ENCODE data around the gene CCNQ.

CCNQ gene

GRCh38 chrX:153637121-153638040, 38.4 kb upstream of the CCNQ start:
- no peak for DNase-seq (ENCODE audit: low read depth in 1 of 2, low spot score in 1 of 2)

- no peak for DNase-seq (ENCODE audit: low read depth in 1 of 2, low spot score in 1 of 2)
Measured at GRCh38 chrX:153636716-153637115, 37.8 kb upstream of the CCNQ start.

- DNase-seq (ENCODE audit: low read depth in 1 of 2, low spot score in 1 of 2) = no peak
Measured at GRCh38 chrX:153635788-153636668, 37.1 kb upstream of the CCNQ start.

- no peak for DNase-seq (ENCODE audit: low read depth in 1 of 2, low spot score in 1 of 2)
Measured at GRCh38 chrX:153635388-153635787, 36.4 kb upstream of the CCNQ start.

DNA sequence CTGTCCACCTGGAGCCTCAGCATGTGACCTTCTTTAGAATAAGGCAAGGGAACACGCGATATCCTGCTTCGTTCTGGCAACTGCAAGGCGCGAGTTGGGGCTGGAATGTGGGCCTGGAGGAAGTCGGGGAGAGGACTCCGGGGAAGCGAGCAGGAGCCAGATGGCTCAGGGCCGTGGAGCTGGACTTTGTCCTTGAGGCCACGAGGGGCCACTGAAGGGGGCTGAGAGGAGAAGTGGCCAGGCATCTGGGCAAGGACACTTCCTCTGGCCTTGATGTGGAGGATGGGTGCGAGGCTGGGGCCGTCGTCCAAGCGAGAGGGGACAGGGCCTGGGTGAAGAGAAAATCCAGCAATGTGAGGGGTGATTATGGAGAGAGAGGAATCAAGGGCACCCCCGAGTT, 35.9 kb upstream of the CCNQ start:
- DNase-seq (ENCODE audit: low read depth in 1 of 2, low spot score in 1 of 2) = no peak

GRCh38 chrX:153634236-153634635, 35.3 kb upstream of the CCNQ start:
- no peak for DNase-seq (ENCODE audit: low read depth in 1 of 2, low spot score in 1 of 2)

- no peak for DNase-seq (ENCODE audit: low read depth in 1 of 2, low spot score in 1 of 2)
Measured at GRCh38 chrX:153633607-153634180, 34.8 kb upstream of the CCNQ start.

DNA sequence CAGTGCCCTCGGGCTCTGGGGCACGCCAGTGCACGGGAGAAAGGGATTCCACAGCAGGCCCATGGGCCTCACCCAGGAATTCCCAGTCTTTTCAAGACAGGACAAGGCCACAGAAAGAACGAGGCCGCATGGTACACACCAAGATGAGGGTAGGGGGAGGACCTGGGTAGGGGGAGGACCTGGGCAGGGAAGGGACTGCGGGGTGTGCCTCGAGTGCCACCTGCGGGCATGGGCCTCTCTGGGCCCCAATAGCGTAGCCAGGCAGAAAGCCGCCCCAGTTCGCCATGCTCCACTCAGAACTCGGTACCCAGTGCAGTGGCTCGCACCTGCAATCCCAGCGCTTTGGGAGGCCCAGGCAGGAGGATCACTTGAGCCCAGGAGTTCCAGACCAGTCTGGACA, 34.1 kb upstream of the CCNQ start:
- DNase-seq (ENCODE audit: low read depth in 1 of 2, low spot score in 1 of 2) = no peak

DNA sequence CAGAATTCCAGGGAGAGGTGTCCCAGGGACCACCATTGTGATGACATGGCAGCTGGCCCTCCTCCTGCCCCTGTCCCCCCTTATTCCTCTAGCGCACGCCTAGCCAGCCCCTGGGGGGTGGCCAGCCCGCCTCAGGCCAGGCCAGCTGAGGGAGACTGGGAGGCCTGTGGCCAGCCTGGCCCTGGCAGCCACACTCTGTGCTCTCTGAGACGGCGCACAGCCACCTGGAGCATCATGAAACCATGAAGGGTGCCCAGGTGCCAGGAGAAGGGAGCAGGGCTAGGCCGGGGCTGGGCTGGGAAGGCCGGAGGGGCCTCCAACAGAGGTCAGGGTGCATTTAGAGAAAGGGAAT, 33.6 kb upstream of the CCNQ start:
- DNase-seq (ENCODE audit: low read depth in 1 of 2, low spot score in 1 of 2) = no peak

DNA sequence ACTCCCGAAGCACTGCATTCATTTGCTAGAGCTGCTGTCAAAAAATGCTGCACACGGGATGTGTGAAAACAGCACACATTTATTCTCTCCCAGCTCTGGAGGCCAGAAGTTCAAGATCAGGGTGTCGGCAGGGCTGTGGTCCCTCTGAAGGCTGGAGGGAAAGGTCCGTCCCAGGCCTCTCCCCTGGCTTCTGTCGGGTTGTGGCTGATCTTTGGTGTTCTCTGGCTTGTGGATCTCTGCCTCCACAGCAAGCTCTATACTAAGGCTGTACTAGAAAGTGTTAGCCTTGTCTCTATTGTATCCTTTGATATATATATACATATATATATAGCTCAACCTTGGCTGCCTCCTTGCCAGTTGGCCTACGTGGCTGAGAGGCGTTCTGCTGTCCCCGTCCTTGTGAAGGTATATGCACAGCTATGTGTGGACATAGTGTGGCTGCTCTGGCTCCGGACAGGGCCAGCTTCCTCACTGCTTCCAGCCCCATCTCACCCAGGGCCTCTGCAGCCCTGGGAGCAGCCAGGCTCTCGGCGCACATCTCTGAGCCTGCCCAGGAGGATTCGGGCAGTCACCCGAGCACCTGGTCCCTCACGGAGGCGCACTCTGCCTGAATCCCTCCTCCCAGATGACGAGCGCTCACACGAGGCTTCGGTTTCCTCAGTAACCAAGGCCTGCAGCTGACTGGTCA, 33.1 kb upstream of the CCNQ start:
- no peak for DNase-seq (ENCODE audit: low read depth in 1 of 2, low spot score in 1 of 2)

DNA sequence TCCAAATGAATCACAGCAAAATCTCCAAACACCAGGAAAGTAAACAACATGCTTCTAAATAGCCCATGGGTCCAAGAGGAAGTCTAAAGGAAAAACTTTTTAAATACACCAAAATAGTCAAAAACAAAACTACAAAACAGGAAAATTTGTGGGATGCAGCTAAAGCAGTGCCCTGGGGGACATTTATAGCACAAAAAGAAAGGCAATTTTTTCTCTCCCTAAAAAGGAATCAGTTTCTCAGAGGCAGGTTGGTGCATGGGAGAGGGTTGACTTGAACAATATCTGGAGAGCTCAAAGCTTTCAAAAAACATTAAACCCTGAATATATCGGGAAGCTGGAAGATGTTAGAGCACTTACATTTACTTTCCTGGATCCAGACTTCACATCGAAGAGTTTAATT, 32.4 kb upstream of the CCNQ start:
- DNase-seq (ENCODE audit: low read depth in 1 of 2, low spot score in 1 of 2) = no peak

DNA sequence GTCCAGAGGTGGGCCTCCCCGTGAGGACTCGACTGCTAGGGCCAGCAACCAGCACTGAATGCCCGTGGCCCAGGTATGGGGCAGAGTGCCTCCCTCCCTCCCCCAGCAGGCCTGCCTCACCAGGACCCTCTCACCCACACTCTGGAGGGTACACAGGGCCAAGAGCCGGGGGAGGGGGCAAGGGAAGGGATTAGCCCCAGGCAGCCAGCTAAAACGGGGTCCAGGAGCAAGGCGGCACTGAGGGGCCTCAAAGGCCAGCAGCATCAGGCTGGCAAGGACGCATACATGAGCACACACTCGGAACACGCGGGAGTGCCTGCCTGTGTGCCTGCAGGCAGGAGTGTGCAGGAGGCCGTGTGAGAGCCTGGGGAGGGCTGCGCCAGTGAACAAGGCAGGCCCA, 29.7 kb upstream of the CCNQ start:
- no peak for DNase-seq (ENCODE audit: low read depth in 1 of 2, low spot score in 1 of 2)

DNA sequence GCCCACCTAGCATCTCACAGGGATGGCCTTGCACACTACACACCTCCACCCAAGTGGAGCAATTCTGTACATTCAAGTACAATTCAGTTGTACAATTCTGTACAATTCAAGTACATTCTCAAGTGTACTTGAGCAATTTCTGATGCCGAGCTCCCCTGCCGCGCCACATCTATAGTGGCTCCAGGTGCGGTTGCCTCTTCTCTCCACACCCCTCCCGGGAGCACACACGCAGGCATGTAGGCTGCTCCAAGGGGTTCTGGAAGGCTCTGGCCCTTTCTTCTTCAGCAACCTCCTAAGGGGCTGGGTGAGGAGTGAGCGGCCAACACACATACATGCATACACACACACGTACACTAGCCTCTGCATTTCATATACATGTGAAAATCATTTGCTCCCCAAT, 29.2 kb upstream of the CCNQ start:
- DNase-seq (ENCODE audit: low read depth in 1 of 2, low spot score in 1 of 2) = no peak

DNA sequence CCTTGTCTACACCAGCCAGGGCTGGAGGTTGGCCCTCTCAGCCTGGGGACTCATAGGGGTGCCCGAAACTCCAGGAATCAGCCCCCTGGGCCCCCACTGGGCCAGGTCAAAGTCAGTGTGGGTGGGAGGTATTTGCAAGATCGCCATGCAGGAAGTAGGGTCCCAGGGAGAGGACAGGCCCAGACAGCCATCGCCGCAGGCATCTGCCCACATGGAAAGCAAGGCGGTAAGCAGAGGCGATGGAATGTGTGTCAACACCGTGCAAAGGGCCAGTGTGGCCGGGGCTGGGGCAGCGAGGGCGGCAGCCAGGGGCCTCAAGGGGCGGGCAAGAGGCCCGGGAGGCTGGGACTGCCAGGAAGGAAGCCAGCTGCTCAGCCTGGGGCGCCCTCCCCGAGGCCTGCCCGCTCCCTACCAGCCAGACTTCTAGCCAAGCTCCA, 28.8 kb upstream of the CCNQ start:
- DNase-seq (ENCODE audit: low read depth in 1 of 2, low spot score in 1 of 2) = no peak

GRCh38 chrX:153626863-153627674, 28.1 kb upstream of the CCNQ start:
- no peak for DNase-seq (ENCODE audit: low read depth in 1 of 2, low spot score in 1 of 2)

DNA sequence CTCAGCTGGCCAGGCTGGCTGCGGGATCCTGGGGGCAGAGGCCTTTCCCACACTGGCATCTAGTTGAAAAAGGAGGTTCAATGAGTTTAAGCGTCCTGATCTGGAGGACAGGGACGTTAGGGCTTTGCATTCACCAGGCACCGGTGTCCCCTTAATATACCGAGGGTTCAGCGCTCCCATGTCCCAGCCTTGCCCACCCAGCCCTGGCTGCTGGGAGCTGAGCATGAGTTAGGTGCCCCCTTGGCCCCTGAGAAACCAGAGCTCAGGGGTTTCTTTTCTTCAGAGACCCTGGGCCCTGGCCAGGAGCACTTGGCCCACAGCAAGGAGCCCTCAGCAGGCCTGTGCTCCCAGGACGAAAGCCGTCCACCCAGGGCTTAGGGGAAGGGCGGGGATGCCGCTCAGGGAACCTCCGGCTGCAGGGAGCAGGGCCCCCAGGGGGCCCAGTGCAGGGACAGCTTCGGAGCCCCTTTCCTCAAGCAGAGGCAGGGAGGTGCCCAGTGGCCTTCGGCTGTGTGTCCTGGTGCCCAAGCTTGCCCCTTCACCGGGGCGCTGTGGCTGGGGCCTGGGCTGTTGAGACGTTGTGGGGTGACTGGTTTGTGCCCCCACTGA, 27.2 kb upstream of the CCNQ start:
- no peak for DNase-seq (ENCODE audit: low read depth in 1 of 2, low spot score in 1 of 2)

GRCh38 chrX:153625271-153626024, 26.5 kb upstream of the CCNQ start:
- DNase-seq (ENCODE audit: low read depth in 1 of 2, low spot score in 1 of 2) = no peak

DNA sequence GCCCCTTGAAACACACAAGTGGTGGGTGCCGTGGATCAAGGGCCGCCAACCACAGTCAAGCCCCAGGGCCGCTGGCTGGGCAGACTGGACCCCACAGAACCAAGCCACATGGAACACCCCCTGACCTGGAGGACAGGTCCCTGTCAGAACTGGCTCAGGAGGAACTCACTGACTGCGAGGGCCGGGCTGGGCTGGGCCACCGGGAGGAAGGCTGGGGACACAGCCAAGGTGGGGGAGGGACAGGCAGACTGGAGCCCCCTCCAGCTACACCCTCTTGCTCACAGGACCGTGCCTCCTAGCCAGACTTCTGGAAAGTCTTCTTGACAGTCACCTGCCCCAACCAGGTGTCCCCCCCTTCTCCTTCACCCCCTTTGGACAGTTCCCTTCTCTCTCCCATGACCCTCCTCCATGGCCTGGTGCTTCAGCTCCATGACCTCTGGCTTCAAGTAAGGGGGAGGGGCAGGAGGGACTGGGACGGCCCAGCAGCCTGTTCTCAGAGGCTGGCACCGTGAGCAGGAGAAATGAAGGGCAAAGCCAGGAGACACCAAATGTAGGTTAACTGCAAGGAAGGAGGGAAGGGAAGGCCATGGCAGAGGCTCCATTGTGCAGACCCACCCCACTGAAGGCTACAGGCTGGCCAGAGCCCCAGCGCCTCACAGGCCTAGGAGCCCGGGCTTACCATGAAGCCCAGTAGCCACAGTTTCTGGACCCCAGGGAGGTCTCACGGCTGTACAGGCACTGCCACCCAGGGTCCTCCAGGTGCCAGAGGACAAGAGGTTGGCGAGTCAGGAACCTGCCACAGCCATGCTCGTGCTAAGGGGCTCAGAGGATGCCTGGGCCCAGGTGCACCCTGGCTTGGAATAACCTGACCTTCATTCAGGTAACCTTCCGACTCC, 25.5 kb upstream of the CCNQ start:
- no peak for DNase-seq (ENCODE audit: low read depth in 1 of 2, low spot score in 1 of 2)
